Kidney (tissue), 14 donors: ENCODE data around the gene CLMN. TPM values are rescaled to one million over a fixed set of nuclear protein-coding genes. Genes with fewer than 3 reads are reported as not detected.

ENCODE experiments used
- DNase-seq, 5 donors: peaks; one replicate each; pipeline ENCODE4 v3.0.0-alpha.2; 2013 to 2020
- FAIRE-seq: peaks from 2 replicates; lab custom pipeline; 2012; peaks lifted over from hg19 to GRCh38; lab: Jason Lieb, UNC
- H3K27ac ChIP-seq, 2 donors: one replicate each; pipeline ENCODE4 v1.7.0; 2013; ENCODE audit warnings: low read depth in 2 of 2, low read length in 2 of 2, inconsistent platforms in 1 of 2
- H3K27me3 ChIP-seq: one replicate; pipeline ENCODE4 v1.7.1; 2013; ENCODE audit warnings: low read length, inconsistent platforms; ENCODE audit not compliant: control insufficient read depth, insufficient read depth
- H3K36me3 ChIP-seq, 3 donors: one replicate each; pipeline versions ENCODE4 v1.7.0 to v1.7.1; 2013; ENCODE audit warnings: low read length in 3 of 3, control low read depth in 1 of 3, inconsistent platforms in 1 of 3; ENCODE audit not compliant: insufficient read depth in 3 of 3, control insufficient read depth in 2 of 3
- H3K4me1 ChIP-seq, 3 donors: one replicate each; pipeline versions ENCODE4 v1.7.0 to v1.7.1; 2013; ENCODE audit warnings: low read length in 3 of 3, inconsistent platforms in 1 of 3, low read depth in 1 of 3; ENCODE audit not compliant: control insufficient read depth in 2 of 3, insufficient read depth in 2 of 3
- H3K4me3 ChIP-seq, 3 donors: one replicate each; pipeline versions ENCODE4 v1.7.0 to v1.8.1; 2013; ENCODE audit warnings: low read length in 3 of 3, control low read depth in 1 of 3, inconsistent platforms in 1 of 3
- H3K9ac ChIP-seq, 3 donors: one replicate each; pipeline versions ENCODE4 v1.7.0 to v1.7.1; 2013; ENCODE audit warnings: low read length in 3 of 3, control low read depth in 1 of 3, inconsistent platforms in 1 of 3
- H3K9me3 ChIP-seq, 3 donors: one replicate each; pipeline versions ENCODE4 v1.7.0 to v1.7.1; 2013; ENCODE audit warnings: low read length in 3 of 3, control low read depth in 1 of 3, inconsistent platforms in 1 of 3; ENCODE audit not compliant: control insufficient read depth in 2 of 3, insufficient read depth in 1 of 3
- intact Hi-C: fragments of 100-400 bp; cut with DNase I; formaldehyde crosslinking; loops from one replicate; pipeline ENCODE4 v1.11.1; 2022
- polyA plus RNA-seq: library from polyadenylated mRNA; stranded (reverse); fragments of 350-450 nt; fragmentation: Illumina TruSeq; extraction: RNeasy Lipid Tissue Mini Kit (QIAGEN cat#74804); gene quantifications from one replicate; pipeline ENCODE4 v1.2.3, GENCODE V29; 2014; ENCODE audit warnings: low read depth, low replicate concordance; ENCODE audit not compliant: insufficient read depth
- total RNA-seq: library from RNA; stranded (reverse); fragmentation: NEBNext Ultra II Directional; extraction: Animal tissue kit (Norgen Biotek cat#: 25700); gene quantifications from one replicate; pipeline ENCODE4 v1.2.1, GENCODE V29; 2021
- TF ChIP-seq, protein P1 (sequence below): IDR thresholded peaks from 3 replicates; pipeline ENCODE4 v1.5.1; 2012; ENCODE audit warnings: mild to moderate bottlenecking, moderate library complexity, borderline replicate concordance; ENCODE audit not compliant: insufficient read depth; ENCODE audit errors: extremely low read depth
- donor health status: control.
- donor health status: control.
- donor health status: control.
- donor health status: control.
- donor health status: control.
- donor health status: DM: yes; HTN: yes; CAD: no.
- donor health status: Normal renal cell carcinoma (clear cell type).

Gene CLMN
- total and polyA plus RNA-seq, 2 donors from 2014 or later: 33.1 to 151 TPM

- FAIRE-seq (no peak), DNase-seq (no peak)
Observed at GRCh38 chr14:95289323-95290010, 30.2 kb downstream of the CLMN start.

DNA sequence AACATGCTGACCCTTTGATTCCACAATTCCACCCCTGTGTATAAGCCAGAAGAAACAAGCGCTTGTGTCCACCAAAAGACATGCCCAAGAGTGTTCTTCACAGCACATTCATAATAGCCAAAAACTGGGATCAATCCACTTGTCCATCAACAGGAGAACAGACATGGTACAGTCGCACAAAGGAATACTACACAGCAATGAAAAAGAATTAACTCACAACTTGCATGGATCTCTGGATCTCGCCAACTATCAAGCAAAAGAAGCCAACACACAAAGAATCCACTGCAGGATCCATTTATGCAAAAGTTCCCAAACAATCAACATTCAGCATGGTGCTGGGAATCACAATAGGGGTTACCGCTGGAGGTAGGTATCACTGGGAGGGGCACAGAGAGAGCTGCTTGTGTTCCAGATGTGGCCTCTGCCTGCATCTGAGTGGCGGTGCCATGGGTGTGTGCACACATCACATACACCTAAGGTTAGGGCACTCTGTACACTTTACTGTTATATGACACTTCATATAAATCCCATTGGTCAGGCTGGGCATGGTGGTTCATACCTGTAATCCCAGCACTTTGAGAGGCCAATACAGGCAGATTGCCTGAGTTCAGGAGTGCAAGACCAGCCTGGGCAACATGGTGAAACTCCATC is 30.9 kb downstream of the CLMN start:
- no peak overlapping the region for H3K27ac ChIP-seq
- H3K9ac ChIP-seq: no peak overlapping the region
- no peaks in the 10 kb centered on the region for H3K9me3 ChIP-seq
- no peaks in the 10 kb centered on the region for H3K27me3 ChIP-seq
- no peaks in the 10 kb centered on the region for H3K36me3 ChIP-seq
- FAIRE-seq (no peak), DNase-seq (no peak)
- no peak overlapping the region for H3K4me3 ChIP-seq
- H3K4me1 ChIP-seq: peaks cover 0 to 21% (median 10%) of the 10 kb centered on the region in 3 donors
- intact Hi-C loops: no loop called here
- TF ChIP-seq, protein P1, sequence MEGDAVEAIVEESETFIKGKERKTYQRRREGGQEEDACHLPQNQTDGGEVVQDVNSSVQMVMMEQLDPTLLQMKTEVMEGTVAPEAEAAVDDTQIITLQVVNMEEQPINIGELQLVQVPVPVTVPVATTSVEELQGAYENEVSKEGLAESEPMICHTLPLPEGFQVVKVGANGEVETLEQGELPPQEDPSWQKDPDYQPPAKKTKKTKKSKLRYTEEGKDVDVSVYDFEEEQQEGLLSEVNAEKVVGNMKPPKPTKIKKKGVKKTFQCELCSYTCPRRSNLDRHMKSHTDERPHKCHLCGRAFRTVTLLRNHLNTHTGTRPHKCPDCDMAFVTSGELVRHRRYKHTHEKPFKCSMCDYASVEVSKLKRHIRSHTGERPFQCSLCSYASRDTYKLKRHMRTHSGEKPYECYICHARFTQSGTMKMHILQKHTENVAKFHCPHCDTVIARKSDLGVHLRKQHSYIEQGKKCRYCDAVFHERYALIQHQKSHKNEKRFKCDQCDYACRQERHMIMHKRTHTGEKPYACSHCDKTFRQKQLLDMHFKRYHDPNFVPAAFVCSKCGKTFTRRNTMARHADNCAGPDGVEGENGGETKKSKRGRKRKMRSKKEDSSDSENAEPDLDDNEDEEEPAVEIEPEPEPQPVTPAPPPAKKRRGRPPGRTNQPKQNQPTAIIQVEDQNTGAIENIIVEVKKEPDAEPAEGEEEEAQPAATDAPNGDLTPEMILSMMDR: no peak

More at GRCh38 chr14:95289323-95290010, 30.2 kb downstream of the CLMN start:
- Histone ChIP-seq H3K27ac (no peak overlapping the region), H3K36me3 (no peaks in the 10 kb centered on the region), H3K27me3 (no peaks in the 10 kb centered on the region), H3K9me3 (no peaks in the 10 kb centered on the region), H3K9ac (no peak overlapping the region), H3K4me1 (peaks cover 0 to 24% (median 14%) of the 10 kb centered on the region in 3 donors), H3K4me3 (no peak overlapping the region)
- intact Hi-C loops: no loop called here
- TF ChIP-seq, protein P1: no peak

DNA sequence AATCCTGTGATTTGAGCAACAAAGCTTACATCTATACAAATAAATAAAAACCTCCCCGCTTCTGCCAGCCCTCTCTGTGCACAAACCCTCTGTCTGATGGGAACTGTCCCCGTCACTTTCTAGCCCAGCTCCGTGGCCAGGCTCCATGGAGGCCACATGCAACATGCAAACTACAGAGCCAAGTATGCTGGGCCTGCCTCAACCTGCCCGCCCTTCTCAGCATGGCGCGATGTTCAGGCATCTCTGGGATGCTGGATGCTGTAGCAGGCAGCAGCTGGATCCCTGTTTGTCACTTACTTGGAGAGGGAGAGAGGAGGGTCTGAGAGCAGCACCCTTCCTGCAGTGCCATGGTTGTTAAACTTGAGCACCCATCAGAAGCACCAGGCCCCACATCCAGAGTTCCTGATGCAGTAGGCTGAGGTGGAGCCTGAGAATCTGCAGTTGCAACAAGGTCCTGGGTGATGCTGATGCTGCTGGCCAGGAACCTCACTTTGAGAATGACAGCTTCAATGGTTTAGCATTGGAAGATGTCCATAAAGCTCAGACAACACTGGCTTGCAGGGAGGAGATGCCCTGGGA is 32.4 kb downstream of the CLMN start:
- Histone ChIP-seq H3K9me3 (no peaks in the 10 kb centered on the region), H3K27ac (no peak overlapping the region), H3K36me3 (no peaks in the 10 kb centered on the region), H3K9ac (no peak overlapping the region), H3K27me3 (no peaks in the 10 kb centered on the region), H3K4me1 (peaks cover 0 to 24% (median 14%) of the 10 kb centered on the region in 3 donors), H3K4me3 (no peak overlapping the region)
- TF ChIP-seq, protein P1: no peak
- FAIRE-seq (no peak), DNase-seq (peak in 1 of 5 donors; percentile 16)
- intact Hi-C loops: no loop called here
